HG03342 (cell line): ENCODE results near the gene THBS3.
A peak's percentile ranks its signal among the peaks of the same experiment; 100 is the strongest.
"Not testable (repeated sequence)": the region's sequence is repeated elsewhere in the genome, so short reads cannot be mapped to it uniquely, and the experiment has no call there.

ENCODE experiments used
- ATAC-seq: cut with Tn5 transposase; IDR thresholded peaks from one replicate; pipeline ENCODE4 v1.9.1; 2021; ENCODE audit warnings: mild to moderate bottlenecking, moderate library complexity; ENCODE audit not compliant: unreplicated experiment

Gene THBS3

DNA sequence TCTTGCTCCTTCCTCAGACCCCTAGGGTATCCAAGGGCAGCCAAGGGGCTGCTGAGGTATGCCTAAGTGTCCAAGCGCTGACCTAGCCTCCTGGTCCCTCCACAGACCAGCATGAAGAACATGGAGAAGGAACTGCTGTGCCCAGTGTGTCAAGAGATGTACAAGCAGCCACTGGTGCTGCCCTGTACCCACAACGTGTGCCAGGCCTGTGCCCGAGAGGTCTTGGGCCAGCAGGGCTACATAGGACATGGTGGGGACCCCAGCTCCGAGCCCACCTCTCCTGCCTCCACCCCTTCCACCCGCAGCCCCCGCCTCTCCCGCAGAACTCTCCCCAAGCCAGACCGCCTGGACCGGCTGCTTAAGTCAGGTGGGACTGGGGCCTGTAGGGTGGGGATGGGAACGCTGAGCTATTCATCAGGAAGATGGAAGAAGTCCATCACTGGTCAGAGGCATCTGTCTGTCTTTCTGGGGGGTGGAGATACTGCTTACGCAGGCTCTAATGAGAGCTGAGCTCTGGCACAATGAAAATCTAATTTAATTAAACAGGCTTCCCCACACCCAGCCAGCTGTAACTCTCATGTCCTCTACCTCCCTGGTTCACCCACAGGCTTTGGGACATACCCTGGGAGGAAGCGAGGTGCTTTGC, 32.3 kb downstream of the THBS3 start:
- no peak for ATAC-seq

DNA sequence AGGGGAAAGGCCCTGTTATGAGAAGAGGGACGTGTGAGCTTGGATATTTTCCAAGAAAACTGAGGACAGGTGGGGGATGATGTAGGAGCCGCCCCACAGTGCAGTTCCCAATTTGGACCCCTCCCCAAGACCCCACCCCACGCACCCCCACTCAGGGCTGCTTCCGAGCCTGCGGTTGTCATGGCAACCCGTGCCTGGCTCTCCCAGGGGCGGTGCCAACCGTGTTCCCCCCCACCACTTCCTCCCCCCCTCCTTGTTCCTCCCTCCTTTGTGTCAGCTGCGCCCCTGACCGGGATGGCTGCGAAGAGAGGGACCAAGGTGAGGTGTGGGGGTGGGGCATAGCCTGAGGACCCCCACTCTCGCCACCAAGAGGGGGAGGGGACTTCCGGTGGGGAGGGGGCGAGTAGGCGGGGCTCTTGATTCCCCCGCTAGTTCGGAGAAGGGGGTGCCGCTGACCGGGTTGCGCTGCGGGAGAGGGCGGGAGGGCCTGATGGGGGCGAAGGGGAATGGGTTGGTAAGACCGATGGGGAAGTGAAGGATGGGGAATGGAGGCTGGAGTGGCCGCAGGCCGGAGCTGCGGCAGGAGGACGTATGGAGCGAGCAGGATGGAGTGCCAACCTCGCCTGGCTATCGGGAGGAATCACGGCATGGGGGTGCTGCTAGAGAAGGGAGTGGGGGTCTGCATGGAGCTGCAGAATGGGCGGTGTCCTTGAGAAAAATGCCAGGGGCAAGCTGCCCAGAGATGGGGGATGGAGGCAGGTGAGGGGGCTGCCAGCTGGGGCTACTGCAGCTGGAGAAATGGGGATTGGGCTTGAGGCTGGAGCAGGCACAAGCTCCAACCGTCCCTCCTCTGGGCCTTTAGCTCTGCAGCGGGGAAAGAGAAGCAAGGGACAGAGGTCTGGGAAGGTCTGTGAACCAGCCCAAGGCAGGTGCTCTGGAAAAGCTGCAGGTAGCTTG, 33.1 kb downstream of the THBS3 start:
- no peak for ATAC-seq

DNA sequence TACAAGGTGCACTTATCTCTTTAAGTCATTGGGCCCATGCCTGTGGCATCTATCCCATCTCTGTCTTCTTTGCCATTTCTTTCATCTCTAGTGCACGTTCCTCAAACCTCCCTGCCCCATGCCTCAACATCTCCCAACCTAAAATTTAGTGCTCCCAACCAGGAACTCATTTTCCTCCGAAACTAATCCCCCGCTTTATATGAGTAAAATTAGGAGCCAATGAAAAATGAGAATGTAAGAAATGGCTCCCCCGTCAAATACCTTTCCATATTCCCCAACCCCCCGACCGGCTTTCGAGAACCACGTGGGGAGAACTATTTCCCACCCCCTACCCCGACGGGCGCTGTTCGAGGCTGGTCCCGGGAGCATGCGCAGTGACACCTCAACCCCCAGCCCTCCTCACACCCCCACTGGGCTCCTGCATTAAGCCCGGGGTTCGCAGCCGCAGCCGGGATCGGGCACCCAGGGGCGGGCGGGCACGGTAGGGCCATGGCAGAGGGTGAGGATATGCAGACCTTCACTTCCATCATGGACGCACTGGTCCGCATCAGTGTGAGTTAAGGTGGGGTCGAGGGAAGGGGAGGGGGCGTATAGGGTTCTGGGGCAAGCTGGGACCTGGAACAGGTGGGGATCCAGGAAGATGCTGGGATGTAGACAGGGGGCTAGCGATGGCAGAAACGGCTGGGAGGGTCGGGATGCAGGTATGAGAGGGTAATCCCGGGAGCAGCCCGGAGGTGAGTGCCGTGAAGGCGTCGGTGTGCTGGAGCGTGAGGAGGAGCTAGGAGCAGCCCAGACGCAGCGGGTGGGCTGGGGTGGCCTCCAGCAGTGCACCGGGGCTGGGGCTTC, 34.0 kb downstream of the THBS3 start, which contains the start of gene TRIM46:
TRIM46 (plus strand) TSS at position 372 of the 846 bp plus-strand sequence; CDS start at position 490, 118 bp downstream.
- no peak for ATAC-seq

DNA sequence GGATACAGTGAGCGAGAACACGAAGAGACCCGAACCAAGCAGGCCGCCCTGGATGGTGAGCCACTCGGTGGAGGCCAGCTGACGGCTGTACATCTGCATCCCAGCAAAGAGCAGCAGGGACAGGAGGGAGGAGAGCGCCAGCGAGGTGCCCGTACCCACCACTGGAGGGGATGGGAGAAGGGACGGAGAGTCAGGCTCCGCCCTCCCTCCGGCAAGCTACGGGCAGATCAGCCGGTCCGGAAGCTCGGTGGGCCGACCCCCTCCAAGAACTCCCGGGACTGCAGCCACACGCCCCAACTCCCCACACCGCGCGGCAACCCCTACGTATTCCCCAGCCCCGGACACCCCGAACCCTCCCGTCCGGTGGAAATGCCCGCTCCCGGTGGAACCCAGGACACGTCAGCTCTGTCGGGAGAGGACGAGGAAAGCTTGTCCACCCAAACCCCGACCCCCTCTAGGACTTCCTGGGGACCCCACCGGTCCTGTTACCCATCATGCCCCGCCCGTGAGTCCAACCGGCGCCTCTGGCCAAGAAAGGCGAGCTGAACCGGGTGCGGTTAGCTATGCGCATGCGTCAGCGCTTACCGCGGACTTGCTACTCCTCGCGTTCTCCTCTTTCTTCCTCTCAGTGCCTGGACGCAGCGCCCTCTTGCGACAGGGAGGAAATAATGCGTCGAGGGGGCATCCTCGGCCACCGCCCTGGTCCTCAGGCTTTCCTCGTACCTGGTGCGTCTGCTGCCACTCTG, 34.8 kb downstream of the THBS3 start, which contains the start of gene KRTCAP2:
KRTCAP2 (minus strand) TSS at position 573 of the 746 bp plus-strand sequence; CDS start at position 493, 80 bp downstream.
- ATAC-seq, result peak; percentile 67

DNA sequence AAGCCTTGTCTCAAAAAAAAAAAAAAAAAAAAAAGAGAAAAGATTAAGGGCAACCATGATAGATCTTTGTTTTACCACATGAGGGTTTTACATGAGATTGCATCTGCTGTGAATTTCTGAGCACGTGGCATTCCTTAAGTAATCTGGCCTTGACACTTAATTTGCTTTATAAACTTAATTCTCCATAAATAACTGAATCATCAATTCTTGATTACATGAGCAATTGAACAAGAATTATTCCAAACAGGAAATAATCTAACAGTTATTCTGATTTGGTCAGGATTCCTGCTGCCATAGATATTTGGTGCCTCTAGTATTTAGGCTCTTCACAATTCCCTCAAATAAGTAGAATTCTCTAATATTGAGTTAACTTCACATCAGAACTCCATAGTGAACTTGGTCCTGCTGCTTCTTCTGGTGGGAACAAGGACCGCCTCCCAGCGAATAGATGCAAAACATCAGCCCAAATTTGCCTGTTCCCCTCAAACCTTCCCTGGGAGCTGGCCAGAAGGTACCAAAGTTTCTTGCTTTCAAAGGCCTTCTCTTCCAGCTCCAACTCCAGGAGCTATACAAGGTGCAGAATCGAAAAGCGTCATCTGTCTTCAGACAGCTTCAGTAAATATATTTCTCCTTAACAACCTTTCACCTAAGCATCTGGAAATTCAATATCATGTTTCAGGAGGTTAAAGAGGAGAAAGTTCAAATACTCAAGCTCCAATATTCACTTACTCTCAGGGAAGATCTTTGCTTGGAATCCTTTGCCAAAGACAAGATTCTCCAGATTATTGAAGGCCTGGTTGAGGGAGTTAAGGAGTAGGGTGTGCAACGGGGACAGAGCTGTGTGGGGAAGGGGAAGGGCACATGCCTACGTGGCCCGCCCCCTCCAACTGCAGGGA, 35.6 kb downstream of the THBS3 start:
- peak; percentile 24 for ATAC-seq

DNA sequence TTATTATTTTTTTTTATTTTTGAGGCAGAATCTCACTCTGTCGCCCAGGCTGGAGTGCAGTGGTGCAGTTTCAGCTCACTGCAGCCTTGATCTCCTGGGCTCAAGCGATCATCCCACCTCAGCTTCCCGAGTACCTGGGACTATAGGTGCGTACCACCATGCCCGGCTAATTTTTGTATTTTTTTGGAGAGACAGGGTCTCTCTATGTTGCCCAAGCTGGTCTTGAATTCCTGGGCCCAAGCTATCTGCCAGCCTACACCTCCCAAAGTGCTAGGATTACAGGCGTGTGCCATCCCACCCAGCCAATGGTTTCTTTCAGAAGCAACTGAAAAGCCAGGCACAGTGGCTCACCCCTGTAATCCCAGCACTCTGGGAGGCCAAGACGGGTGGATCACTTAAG, 36.9 kb downstream of the THBS3 start:
- ATAC-seq, result no peak

DNA sequence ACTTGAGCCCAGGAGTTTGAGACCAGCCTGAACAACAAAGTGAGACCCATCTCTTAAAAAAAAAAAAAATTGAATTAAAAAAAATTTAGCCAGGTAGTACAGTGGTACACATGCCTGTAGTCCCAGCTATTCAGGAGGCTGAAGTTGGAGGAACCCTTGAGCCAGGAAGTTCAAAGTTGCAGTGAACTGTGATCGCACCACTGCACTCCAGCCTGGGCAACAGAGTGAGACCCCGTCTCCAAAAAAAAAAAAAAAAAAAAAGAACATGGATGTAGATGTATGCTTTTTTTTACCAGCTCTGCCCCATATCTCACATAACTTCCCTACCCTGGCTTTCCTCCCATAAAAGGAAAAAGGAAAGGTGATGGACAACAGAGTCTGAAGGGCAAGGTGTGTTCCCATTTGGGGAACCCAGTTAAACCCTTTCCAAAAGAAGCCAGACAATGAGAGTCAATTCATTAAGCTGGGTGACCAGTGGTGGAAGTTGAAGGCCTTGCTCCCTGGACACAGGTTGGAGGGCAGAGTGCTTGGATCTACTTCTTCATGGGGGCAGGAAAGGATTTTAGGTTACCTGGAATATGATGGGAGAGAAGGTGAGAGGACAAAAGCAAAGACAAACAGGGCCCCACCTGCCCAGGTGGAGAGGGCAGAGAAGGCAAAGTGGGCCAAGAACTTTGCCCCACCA, 37.5 kb downstream of the THBS3 start:
- ATAC-seq, result no peak

DNA sequence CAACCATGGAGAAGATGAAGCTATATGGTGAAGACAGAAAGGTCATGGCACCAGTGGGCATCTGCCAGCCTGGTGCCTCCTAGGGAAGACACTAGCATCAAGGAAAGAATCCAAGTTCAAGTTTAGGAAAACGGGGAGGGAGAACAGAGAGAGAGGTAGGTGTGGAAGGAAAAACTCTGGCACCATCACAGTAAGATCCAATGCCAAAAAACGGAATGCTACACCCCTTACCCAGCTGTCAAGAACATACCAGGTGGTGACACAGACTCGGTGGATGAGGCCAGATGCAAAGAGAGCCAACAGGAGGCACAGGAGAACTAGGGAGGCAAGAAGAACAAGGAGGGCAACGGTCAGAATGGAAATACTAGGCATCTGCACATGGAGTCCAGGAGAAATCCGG, 38.2 kb downstream of the THBS3 start:
- no peak for ATAC-seq

DNA sequence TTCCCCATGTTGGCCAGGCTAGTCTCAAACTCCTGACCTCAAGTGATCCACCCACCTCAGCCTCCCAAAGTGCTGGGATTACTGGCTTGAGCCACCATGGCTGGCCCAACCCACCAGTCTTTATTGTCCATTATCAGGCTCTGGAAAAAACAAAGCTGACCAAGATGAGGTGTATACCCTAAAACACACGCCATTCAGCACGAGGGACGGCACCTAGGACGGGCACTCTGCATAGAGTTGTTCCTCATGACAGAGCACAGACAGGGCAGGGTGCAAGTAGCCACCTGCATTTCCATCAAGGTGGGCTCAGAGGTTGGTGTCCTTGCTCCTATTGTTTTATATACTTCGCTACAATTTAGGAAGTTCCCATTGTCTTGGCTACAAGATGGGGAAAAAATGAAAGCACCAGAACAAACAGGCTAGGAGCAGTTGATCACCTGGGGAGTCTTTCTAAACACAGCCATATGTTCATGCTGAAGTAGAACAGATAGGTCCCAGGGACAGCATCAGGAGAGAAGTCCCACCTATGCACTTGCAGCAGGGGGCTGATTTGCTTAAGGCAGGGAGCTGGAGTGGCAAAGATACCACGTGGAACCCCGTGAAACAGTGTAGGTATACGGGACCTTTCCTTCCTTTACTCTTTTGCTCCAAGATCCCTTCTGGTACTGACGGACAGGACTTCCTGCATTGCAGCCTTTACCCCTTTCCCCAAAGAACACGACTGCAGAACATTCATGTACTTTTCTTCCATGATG, 39.1 kb downstream of the THBS3 start:
- no peak for ATAC-seq

DNA sequence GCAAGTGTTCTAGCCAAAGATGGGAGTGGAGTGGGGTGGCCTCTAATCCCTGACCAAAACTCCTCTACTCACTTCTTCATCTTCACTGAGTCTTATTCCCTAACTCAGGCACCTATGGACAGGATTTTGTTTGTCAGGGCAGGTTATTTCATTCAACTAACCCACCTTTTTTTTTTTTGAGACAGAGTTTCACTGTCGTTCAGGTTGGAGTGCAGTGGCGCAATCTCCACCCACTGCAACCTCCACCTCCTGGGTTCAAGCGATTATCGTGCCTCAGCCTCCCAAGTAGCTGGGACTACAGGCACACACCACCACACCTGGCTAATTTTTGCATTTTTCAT, 39.6 kb downstream of the THBS3 start:
- ATAC-seq, result not testable (repeated sequence)

DNA sequence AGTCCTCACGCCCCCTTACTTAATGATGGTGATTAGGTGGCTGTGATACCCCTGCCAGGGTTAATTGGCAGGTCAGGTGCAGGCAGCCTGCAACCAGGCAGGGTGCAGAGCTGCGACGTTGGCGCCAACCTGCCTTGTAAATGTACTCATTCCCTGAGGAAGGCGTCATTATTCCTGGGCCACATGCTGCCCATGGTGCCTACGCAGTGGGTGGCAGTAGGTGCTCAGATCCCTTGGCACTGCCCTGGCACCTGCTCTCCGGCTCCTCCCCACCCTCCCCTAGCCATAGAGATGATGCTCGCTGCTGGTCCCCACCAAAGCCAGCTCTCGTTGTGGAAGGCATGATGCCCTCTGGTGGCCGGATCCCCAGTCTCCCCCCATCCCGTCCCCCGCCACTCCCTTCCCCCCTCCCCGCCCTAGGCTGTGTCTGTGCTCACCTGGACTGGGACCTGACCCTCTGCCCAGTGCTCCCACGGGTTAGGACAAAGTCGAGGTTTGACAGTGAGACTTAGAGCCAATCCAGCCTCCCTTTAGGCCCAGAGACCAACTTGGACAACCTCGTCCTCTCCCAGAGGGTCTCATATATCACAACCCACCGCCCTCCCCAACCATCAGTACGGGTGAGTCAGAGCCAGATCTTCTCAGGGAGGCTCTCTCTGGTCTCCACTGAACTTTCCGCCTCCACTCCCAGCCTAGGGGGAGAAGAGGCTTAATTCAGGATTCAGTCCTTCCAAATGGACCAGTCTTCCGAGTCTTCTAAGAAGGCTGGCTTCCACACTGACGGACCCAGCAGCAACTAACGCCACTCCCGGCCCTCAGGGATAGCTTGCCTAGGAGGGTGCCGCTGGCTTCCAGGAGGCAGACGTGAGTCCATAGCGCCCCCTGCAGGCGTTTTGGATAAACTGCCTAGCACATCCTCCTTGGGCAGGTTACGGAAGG, 40.3 kb downstream of the THBS3 start:
- no peak for ATAC-seq

DNA sequence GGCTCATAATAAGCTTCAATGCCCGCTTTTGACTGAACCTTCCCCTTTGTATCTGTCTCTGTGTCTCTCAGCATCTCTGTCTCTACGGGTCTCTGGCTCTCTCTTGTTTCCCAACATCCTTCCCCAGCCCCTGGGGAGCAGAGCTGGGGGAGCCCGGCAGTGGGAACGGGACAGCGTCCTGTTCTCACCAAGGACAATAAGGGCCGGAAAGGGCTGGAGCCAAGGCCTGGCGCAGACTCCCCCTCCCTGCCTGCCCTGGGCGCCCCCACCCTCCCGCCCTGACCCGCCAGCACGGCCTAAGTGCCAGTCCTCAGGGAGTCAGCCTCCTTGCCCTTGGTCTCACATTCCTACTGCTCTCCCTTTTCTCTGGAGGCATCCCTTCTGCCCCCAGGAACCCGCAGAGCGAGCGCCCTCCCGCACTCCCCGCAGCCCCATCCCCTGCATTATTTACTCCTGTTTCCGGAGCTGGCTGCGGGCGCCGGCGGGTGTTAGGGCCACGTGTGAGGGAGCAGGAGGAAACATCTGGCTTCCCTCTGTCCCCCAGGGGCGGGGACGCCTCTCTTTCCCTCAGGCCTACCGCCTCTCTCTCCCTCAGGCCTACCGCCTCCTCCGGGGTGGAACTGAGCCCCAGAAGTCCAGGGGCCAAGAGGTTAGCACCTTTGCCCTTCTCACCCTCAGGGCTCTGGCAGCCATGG, 41.1 kb downstream of the THBS3 start:
- no peak for ATAC-seq

DNA sequence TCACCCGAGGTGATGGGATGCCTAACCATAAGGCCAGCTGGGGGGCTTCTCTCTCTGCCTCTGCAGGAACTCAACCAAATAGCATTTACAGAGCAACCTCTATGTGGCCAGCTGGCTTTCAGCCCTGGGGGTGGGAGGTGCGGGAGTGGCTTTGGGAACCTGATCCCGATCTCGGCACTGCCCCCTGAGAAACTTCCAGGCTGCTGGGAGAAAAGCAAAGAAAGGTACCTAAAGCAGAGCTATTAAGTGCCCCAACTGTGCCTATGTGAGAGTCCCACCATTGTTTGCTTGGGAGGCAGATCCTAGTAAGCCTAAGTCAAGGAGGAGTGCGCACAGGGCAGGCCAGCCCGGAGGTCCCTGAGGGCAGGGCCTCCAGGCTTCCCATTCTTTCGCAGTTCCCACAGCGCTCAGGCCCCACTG, 41.6 kb downstream of the THBS3 start:
- no peak for ATAC-seq

DNA sequence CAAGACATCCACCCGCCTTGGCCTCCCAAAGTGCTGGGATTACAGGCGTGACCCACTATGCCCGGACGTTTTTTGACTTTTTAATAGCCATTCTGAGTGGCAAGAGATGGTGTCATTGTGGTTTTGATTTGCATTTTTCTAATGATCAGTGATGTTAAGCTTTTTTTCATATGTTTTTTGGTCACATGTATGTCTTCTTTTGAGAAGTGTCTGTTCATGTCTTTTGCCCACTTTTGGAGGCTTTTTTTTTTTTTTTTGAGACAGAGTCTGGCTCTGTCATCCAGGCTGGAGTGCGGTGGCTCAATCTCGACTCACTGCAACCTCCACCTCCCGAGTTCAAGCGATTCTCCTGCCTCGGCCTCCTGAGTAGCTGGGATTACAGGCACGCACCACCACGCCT, 43.1 kb downstream of the THBS3 start:
- not testable (repeated sequence) for ATAC-seq

DNA sequence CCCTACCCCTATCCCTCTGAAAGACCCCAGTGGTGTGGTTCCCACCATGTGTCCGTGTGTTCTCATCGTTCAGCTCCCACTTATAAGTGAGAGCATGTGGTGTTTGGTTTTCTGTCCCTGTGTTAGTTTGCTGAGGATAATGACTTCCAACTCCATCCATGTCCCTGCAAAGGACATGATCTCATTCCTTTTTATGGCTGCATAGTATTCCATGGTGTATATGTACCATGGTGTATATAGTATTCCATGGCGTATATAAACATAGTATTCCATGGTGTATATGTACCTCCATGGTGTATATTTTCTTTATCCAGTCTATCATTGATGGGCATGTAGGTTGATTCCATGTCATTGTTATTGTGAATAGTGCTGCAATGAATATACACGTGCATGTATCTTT, 43.9 kb downstream of the THBS3 start:
- not testable (repeated sequence) for ATAC-seq

DNA sequence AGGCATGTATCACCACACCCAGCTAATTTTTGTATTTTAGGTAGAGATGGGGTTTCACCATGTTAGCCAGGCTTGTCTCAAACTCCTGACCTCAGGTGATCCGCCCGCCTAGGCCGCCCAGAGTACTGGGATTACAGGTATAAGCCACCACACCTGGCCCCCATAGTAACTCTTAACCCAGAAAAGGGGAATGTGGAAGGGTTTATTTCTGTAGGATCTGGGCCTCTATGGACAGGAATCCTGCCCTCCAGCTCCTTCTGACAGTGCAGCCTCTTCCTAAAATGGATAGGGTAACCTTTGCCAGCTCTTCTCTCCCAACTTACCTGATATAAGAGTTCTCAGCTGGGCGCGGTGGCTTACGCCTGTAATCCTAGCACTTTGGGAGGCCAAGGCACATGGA, 45.1 kb downstream of the THBS3 start:
- ATAC-seq, result not testable (repeated sequence)
